Measurements from ENCODE around the gene COPG2. TPM values are rescaled to one million over a fixed set of nuclear protein-coding genes. Genes with fewer than 3 reads are reported as not detected.

The COPG2 gene
- total and polyA plus RNA-seq, 2 donors (not counting 1 experiment from before 2014, with no cell fraction given): 47.8 to 52.4 TPM

GRCh38 chr7:130479716-130480400 is 188.7 kb downstream of the COPG2 start:
- no peaks in the 10 kb centered on the region for H3K4me1 ChIP-seq (ENCODE audit: control insufficient read depth, extremely low read depth, insufficient read depth, low read length)
- H4K20me1 ChIP-seq (ENCODE audit: control insufficient read depth, extremely low read depth, insufficient read depth, low read length): no peaks in the 10 kb centered on the region
- TF ChIP-seq, protein P1, sequence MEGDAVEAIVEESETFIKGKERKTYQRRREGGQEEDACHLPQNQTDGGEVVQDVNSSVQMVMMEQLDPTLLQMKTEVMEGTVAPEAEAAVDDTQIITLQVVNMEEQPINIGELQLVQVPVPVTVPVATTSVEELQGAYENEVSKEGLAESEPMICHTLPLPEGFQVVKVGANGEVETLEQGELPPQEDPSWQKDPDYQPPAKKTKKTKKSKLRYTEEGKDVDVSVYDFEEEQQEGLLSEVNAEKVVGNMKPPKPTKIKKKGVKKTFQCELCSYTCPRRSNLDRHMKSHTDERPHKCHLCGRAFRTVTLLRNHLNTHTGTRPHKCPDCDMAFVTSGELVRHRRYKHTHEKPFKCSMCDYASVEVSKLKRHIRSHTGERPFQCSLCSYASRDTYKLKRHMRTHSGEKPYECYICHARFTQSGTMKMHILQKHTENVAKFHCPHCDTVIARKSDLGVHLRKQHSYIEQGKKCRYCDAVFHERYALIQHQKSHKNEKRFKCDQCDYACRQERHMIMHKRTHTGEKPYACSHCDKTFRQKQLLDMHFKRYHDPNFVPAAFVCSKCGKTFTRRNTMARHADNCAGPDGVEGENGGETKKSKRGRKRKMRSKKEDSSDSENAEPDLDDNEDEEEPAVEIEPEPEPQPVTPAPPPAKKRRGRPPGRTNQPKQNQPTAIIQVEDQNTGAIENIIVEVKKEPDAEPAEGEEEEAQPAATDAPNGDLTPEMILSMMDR (conservative IDR thresholded peaks at IDR 0.05 in 1 of 2, IDR thresholded peaks at IDR 0.05 in 1 of 2; ENCODE audit: low read depth in 1 of 2, low read length in 2 of 2): no peak
- no peak for TF ChIP-seq EZH2 (IDR thresholded peaks at IDR 0.05; ENCODE audit: low read length, missing control alignments)
- no peaks in the 10 kb centered on the region for H3K9me3 ChIP-seq (ENCODE audit: control insufficient read depth, insufficient read depth, low read depth, low read length)
- no peak overlapping the region for H2AFZ ChIP-seq (ENCODE audit: low read length)
- H3K79me2 ChIP-seq (ENCODE audit: control insufficient read depth, insufficient read depth, low read length): no peaks in the 10 kb centered on the region
- no peaks in the 10 kb centered on the region for H3K36me3 ChIP-seq (ENCODE audit: control insufficient read depth, insufficient read depth, low read length)
- no peak overlapping the region for H3K4me3 ChIP-seq (replicated peaks in 1 of 4; ENCODE audit: control extremely low read depth in 1 of 4, insufficient read depth in 1 of 4, low read depth in 3 of 4, low read length in 4 of 4)
- no peak overlapping the region for H3K9ac ChIP-seq (ENCODE audit: insufficient read depth, low read length)
- no peak overlapping the region for H3K4me2 ChIP-seq (ENCODE audit: extremely low read depth, insufficient read depth, low read length)
- H3K27ac ChIP-seq (ENCODE audit: insufficient read depth, low read length): no peak overlapping the region
- no peak for DNase-seq (ENCODE audit: low read depth in 2 of 2)
- H3K27me3 ChIP-seq (ENCODE audit: control insufficient read depth, insufficient read depth, low read length): no peaks in the 10 kb centered on the region

GRCh38 chr7:130478991-130479390 is 189.6 kb downstream of the COPG2 start:
- H3K4me1 ChIP-seq (ENCODE audit: control insufficient read depth, extremely low read depth, insufficient read depth, low read length): no peaks in the 10 kb centered on the region
- no peaks in the 10 kb centered on the region for H3K36me3 ChIP-seq (ENCODE audit: control insufficient read depth, insufficient read depth, low read length)
- no peaks in the 10 kb centered on the region for H3K79me2 ChIP-seq (ENCODE audit: control insufficient read depth, insufficient read depth, low read length)
- H3K27ac ChIP-seq (ENCODE audit: insufficient read depth, low read length): no peak overlapping the region
- H3K4me2 ChIP-seq (ENCODE audit: extremely low read depth, insufficient read depth, low read length): no peak overlapping the region
- peak in 1 of 2 donors; percentile 6 for DNase-seq (ENCODE audit: low read depth in 2 of 2)
- H4K20me1 ChIP-seq (ENCODE audit: control insufficient read depth, extremely low read depth, insufficient read depth, low read length): no peaks in the 10 kb centered on the region
- H2AFZ ChIP-seq (ENCODE audit: low read length): no peak overlapping the region
- no peaks in the 10 kb centered on the region for H3K27me3 ChIP-seq (ENCODE audit: control insufficient read depth, insufficient read depth, low read length)
- TF ChIP-seq EZH2 (IDR thresholded peaks at IDR 0.05; ENCODE audit: low read length, missing control alignments): no peak
- TF ChIP-seq, protein P1 (conservative IDR thresholded peaks at IDR 0.05 in 1 of 2, IDR thresholded peaks at IDR 0.05 in 1 of 2; ENCODE audit: low read depth in 1 of 2, low read length in 2 of 2): no peak
- H3K4me3 ChIP-seq (replicated peaks in 1 of 4; ENCODE audit: control extremely low read depth in 1 of 4, insufficient read depth in 1 of 4, low read depth in 3 of 4, low read length in 4 of 4): no peak overlapping the region
- H3K9ac ChIP-seq (ENCODE audit: insufficient read depth, low read length): no peak overlapping the region
- H3K9me3 ChIP-seq (ENCODE audit: control insufficient read depth, insufficient read depth, low read depth, low read length): no peaks in the 10 kb centered on the region

DNA sequence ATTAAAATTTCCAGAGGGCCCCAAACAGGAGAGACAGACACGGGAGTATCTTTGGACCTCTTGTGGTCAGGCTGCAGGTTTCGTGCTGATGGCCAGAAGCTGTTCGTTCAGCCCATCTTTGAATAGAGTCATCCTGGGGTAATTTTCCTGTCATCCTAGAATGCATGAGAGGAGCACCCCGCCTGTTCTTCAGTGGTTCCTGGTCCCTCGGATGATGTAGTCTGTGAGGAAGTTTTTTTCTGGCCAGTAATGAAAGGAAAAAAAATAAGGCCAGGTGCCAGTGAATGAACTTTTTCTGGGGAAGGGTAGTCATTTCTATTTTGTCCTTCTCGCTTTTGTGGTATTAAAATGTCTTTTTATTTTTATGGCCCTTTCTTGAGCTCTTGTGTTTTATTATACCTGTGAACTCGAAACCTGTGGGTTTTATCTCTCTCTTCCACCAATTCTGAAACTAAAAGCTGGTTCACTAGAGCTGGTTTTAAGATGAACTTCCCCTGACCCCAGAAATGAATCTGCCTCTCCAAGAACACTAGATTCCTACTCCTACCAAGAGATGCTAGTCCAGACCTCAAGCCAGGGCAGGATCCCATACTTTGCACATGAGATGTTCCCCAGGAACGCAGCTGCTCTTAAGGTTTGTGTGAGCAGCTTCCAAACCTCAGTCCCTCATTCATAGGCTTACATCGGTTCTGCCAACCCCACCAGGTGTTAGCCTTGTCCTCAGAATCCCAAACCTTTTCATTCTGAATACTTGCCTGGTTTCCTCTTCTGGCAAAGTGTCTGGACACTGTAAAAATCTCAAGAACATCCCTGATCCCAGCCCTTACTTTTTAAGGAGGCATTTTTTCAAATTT is 192.0 kb downstream of the COPG2 start:
- no peak overlapping the region for H3K27ac ChIP-seq (ENCODE audit: insufficient read depth, low read length)
- H2AFZ ChIP-seq (ENCODE audit: low read length): no peak overlapping the region
- no peaks in the 10 kb centered on the region for H3K4me1 ChIP-seq (ENCODE audit: control insufficient read depth, extremely low read depth, insufficient read depth, low read length)
- TF ChIP-seq EZH2 (IDR thresholded peaks at IDR 0.05; ENCODE audit: low read length, missing control alignments): no peak
- TF ChIP-seq, protein P1 (conservative IDR thresholded peaks at IDR 0.05 in 1 of 2, IDR thresholded peaks at IDR 0.05 in 1 of 2; ENCODE audit: low read depth in 1 of 2, low read length in 2 of 2): no peak
- no peaks in the 10 kb centered on the region for H3K9me3 ChIP-seq (ENCODE audit: control insufficient read depth, insufficient read depth, low read depth, low read length)
- no peaks in the 10 kb centered on the region for H3K27me3 ChIP-seq (ENCODE audit: control insufficient read depth, insufficient read depth, low read length)
- no peak overlapping the region for H3K4me3 ChIP-seq (replicated peaks in 1 of 4; ENCODE audit: control extremely low read depth in 1 of 4, insufficient read depth in 1 of 4, low read depth in 3 of 4, low read length in 4 of 4)
- peak in 1 of 2 donors; percentile 98 for DNase-seq (ENCODE audit: low read depth in 2 of 2)
- H3K36me3 ChIP-seq (ENCODE audit: control insufficient read depth, insufficient read depth, low read length): no peaks in the 10 kb centered on the region
- H3K79me2 ChIP-seq (ENCODE audit: control insufficient read depth, insufficient read depth, low read length): no peaks in the 10 kb centered on the region
- no peak overlapping the region for H3K4me2 ChIP-seq (ENCODE audit: extremely low read depth, insufficient read depth, low read length)
- H3K9ac ChIP-seq (ENCODE audit: insufficient read depth, low read length): no peak overlapping the region
- no peaks in the 10 kb centered on the region for H4K20me1 ChIP-seq (ENCODE audit: control insufficient read depth, extremely low read depth, insufficient read depth, low read length)

Data from fibroblast of lung (primary cell).